GM23338 (cell line): ENCODE data around the gene PVALB. TPM values are rescaled to one million over a fixed set of nuclear protein-coding genes. Genes with fewer than 3 reads are reported as not detected.

Source experiments
- ATAC-seq: fragments of 200-7000 bp; cut with Tn5 transposase; 3 replicates; pipeline ENCODE4 v1.9.1; 2020
- DNase-seq: peaks from one replicate; pipeline ENCODE4 v3.0.0-alpha.2; 2015; ENCODE audit warnings: low spot score
- H2AFZ ChIP-seq: fragments of 200-600 bp; sonication (generic); 2 replicates; pipeline ENCODE4 v1.8.0; 2016; ENCODE audit warnings: antibody characterized with exemption, mild to moderate bottlenecking, moderate library complexity
- H3F3A ChIP-seq: fragments of 200-600 bp; sonication (generic); replicated peaks from 2 replicates; pipeline ENCODE4 v1.8.0; 2017; ENCODE audit warnings: antibody characterized with exemption, mixed run types, low read depth
- H3K27ac ChIP-seq: fragments of 200-600 bp; sonication (generic); 2 replicates; pipeline ENCODE4 v1.6.1; 2016; ENCODE audit warnings: low read depth
- H3K27me3 ChIP-seq: fragments of 200-600 bp; sonication (generic); 2 replicates; pipeline ENCODE4 v1.8.0; 2016; ENCODE audit warnings: mild to moderate bottlenecking, mixed run types, moderate library complexity; ENCODE audit not compliant: insufficient read depth
- H3K36me3 ChIP-seq: fragments of 200-600 bp; sonication (generic); 2 replicates; pipeline ENCODE4 v1.8.0; 2016; ENCODE audit warnings: mild to moderate bottlenecking; ENCODE audit not compliant: insufficient read depth
- H3K4me1 ChIP-seq: fragments of 200-600 bp; sonication (generic); 2 replicates; pipeline ENCODE4 v1.8.0; 2016; ENCODE audit warnings: mild to moderate bottlenecking, moderate library complexity; ENCODE audit not compliant: insufficient read depth
- H3K4me2 ChIP-seq: fragments of 200-600 bp; sonication (generic); 2 replicates; pipeline ENCODE4 v1.7.1; 2017; ENCODE audit warnings: mixed run types
- H3K4me3 ChIP-seq: fragments of 200-600 bp; sonication (generic); 2 replicates; pipeline ENCODE4 v1.6.1; 2016; ENCODE audit warnings: mixed run types
- H3K79me2 ChIP-seq: fragments of 200-600 bp; sonication (generic); replicated peaks from 2 replicates; pipeline ENCODE4 v1.8.0; 2017; ENCODE audit warnings: mild to moderate bottlenecking; ENCODE audit not compliant: insufficient read depth
- H3K9me2 ChIP-seq: fragments of 200-600 bp; sonication (generic); 2 replicates; pipeline ENCODE4 v1.8.0; 2017; ENCODE audit not compliant: insufficient read depth
- H4K20me1 ChIP-seq: fragments of 200-600 bp; sonication (generic); replicated peaks from 2 replicates; pipeline ENCODE4 v1.8.0; 2017; ENCODE audit warnings: mild to moderate bottlenecking; ENCODE audit not compliant: insufficient read depth
- H3K27ac Mint-ChIP-seq: 2 replicates; pipeline ENCODE4 v1.8.0; 2020; ENCODE audit warnings: inconsistent platforms, mild to moderate bottlenecking, moderate library complexity, mixed read lengths
- H3K27me3 Mint-ChIP-seq: 3 replicates; pipeline ENCODE4 v1.8.0; 2022; ENCODE audit warnings: low read depth, mild to moderate bottlenecking, moderate library complexity, mixed read lengths, inconsistent platforms; ENCODE audit not compliant: insufficient read depth, poor library complexity
- H3K36me3 Mint-ChIP-seq: 3 replicates; pipeline ENCODE4 v1.8.0; 2021; ENCODE audit warnings: low read depth, mild to moderate bottlenecking, inconsistent platforms, moderate library complexity, mixed read lengths
- H3K4me1 Mint-ChIP-seq: 3 replicates; pipeline ENCODE4 v1.8.0; 2020; ENCODE audit warnings: mild to moderate bottlenecking, inconsistent platforms, mixed read lengths
- H3K4me3 Mint-ChIP-seq: 3 replicates; pipeline ENCODE4 v1.8.0; 2021; ENCODE audit warnings: moderate library complexity, mild to moderate bottlenecking, inconsistent platforms, mixed read lengths
- H3K9me3 Mint-ChIP-seq: 3 replicates; pipeline ENCODE4 v1.8.0; 2020; ENCODE audit warnings: moderate library complexity, mild to moderate bottlenecking, inconsistent platforms, mixed read lengths
- CREB1 ChIP-seq: fragments of 250-450 bp; sonication (Bioruptor Pico); IDR thresholded peaks from 2 replicates; pipeline ENCODE4 v1.5.0; 2020; ENCODE audit warnings: low read depth, mild to moderate bottlenecking, moderate library complexity
- EZH2 ChIP-seq: fragments of 200-600 bp; sonication (generic); IDR thresholded peaks from one replicate; pipeline ENCODE4 v1.8.0; 2017; ENCODE audit warnings: antibody characterized with exemption, mild to moderate bottlenecking, low read depth; ENCODE audit not compliant: unreplicated experiment
- EZH2phosphoT487 ChIP-seq: fragments of 200-600 bp; sonication (generic); IDR thresholded peaks from one replicate; pipeline ENCODE4 v1.8.1; 2018; ENCODE audit warnings: antibody characterized with exemption; ENCODE audit not compliant: unreplicated experiment
- JUNB ChIP-seq: IDR thresholded peaks from one replicate; pipeline ENCODE4 v1.6.1; 2016; ENCODE audit warnings: antibody characterized with exemption; ENCODE audit not compliant: unreplicated experiment
- POLR2AphosphoS5 ChIP-seq: IDR thresholded peaks from 2 replicates; pipeline ENCODE4 v1.6.1; 2016; ENCODE audit warnings: antibody characterized with exemption, low read depth
- polyA plus RNA-seq: library from polyadenylated mRNA; unstranded; fragments of >200 nt; fragmentation: Nextera tagmentation; extraction: Ambion mirVana; gene quantifications from 2 replicates; pipeline ENCODE4 v1.2.1, GENCODE V29; 2016
- total RNA-seq: library from RNA; depleted of rRNA; stranded (reverse); fragments of >200 nt; shearing (Covaris generic); gene quantifications from 2 replicates; pipeline ENCODE4 v1.2.3, GENCODE V29; 2014
- TF ChIP-seq, protein P1 (sequence below), 2 experiments: fragments of 200-600 bp in 1 of 2; sonication (generic) in 1 of 2; conservative IDR thresholded peaks; 2 replicates each; pipeline versions ENCODE4 v1.5.1 to v1.6.1; 2016 to 2017; ENCODE audit warnings: antibody characterized with exemption in 2 of 2, low read depth in 2 of 2, mild to moderate bottlenecking in 2 of 2, moderate library complexity in 1 of 2
- TF ChIP-seq, protein P2 (sequence below): fragments of 250-450 bp; sonication (Bioruptor Pico); IDR thresholded peaks from 2 replicates; pipeline ENCODE4 v1.5.0; 2020; ENCODE audit warnings: mild to moderate bottlenecking, moderate library complexity
- TF ChIP-seq, protein P3 (sequence below): IDR thresholded peaks from one replicate; pipeline ENCODE4 v1.6.1; 2018; ENCODE audit warnings: antibody characterized with exemption; ENCODE audit not compliant: unreplicated experiment

The PVALB gene
- total and polyA plus RNA-seq, 2 experiments from 2014 or later = 7.9 TPM; not detected in 1

DNA sequence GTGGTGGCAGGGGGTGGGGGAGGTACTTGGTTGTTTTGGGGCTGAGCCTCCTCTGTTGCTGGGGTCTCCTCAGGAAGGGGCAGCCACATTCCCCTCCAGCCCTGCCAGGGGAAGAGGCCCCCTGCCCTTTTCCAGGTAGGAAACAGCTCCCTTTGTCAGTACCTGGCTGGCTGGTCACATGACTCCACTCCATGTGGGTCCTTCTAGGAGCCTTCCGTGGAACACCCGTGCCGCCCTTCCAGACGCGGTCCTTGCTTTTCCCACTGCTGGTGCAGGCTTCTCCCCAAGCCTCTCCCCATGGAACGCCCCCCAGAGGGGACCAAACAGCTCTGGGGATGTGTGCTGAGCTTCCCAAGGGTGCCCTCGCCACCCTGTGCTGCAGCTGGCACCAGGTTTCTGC lies 60.8 kb downstream of the PVALB start (continued):
- TF ChIP-seq, protein P1, sequence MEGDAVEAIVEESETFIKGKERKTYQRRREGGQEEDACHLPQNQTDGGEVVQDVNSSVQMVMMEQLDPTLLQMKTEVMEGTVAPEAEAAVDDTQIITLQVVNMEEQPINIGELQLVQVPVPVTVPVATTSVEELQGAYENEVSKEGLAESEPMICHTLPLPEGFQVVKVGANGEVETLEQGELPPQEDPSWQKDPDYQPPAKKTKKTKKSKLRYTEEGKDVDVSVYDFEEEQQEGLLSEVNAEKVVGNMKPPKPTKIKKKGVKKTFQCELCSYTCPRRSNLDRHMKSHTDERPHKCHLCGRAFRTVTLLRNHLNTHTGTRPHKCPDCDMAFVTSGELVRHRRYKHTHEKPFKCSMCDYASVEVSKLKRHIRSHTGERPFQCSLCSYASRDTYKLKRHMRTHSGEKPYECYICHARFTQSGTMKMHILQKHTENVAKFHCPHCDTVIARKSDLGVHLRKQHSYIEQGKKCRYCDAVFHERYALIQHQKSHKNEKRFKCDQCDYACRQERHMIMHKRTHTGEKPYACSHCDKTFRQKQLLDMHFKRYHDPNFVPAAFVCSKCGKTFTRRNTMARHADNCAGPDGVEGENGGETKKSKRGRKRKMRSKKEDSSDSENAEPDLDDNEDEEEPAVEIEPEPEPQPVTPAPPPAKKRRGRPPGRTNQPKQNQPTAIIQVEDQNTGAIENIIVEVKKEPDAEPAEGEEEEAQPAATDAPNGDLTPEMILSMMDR (conservative IDR thresholded peaks at IDR 0.05; ENCODE audit: low read depth in 2 of 2) = no peak

DNA sequence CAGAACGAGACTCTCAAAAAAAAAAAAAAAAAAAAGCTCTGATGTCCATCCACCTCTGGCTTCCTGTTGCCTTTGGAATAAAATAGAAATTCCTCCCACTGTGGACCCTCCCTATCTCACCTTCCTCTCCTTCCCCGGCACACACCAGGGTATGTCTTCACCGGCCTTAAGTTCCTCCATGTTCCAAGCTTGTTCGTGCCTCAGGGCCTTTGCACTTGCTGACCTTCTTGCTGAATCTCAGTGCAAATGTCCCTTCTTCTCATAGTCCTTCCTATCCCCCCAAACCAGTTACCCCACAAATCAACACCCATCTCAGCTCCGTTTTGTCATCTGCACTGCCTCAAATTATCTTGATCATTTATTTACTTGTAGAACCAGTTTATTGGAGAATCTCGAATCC lies 61.5 kb downstream of the PVALB start:
- H3K27me3 ChIP-seq = no peaks in the 10 kb centered on the region
- Mint-ChIP-seq H3K4me3 (no peak overlapping the region), H3K9me3 (peaks cover 3% of the 10 kb centered on the region; the same call in 2 of the 3 replicates), H3K4me1 (peaks cover 11% of the 10 kb centered on the region), H3K27me3 (peaks cover 10% of the 10 kb centered on the region), H3K36me3 (no peaks in the 10 kb centered on the region), H3K27ac (no peak overlapping the region)
- DNase-seq = no peak
- no peaks in the 10 kb centered on the region for H3K4me1 ChIP-seq
- H3K4me3 ChIP-seq = no peak overlapping the region
- H4K20me1 ChIP-seq = no peaks in the 10 kb centered on the region
- H3K79me2 ChIP-seq = no peaks in the 10 kb centered on the region
- TF ChIP-seq EZH2phosphoT487 (no peak), POLR2AphosphoS5 (no peak), CREB1 (CRISPR knock-in tag) (no peak), JUNB (no peak), EZH2 (no peak)
- TF ChIP-seq, protein P1 (conservative IDR thresholded peaks at IDR 0.05; ENCODE audit: low read depth in 2 of 2) = no peak
- TF ChIP-seq, protein P2, sequence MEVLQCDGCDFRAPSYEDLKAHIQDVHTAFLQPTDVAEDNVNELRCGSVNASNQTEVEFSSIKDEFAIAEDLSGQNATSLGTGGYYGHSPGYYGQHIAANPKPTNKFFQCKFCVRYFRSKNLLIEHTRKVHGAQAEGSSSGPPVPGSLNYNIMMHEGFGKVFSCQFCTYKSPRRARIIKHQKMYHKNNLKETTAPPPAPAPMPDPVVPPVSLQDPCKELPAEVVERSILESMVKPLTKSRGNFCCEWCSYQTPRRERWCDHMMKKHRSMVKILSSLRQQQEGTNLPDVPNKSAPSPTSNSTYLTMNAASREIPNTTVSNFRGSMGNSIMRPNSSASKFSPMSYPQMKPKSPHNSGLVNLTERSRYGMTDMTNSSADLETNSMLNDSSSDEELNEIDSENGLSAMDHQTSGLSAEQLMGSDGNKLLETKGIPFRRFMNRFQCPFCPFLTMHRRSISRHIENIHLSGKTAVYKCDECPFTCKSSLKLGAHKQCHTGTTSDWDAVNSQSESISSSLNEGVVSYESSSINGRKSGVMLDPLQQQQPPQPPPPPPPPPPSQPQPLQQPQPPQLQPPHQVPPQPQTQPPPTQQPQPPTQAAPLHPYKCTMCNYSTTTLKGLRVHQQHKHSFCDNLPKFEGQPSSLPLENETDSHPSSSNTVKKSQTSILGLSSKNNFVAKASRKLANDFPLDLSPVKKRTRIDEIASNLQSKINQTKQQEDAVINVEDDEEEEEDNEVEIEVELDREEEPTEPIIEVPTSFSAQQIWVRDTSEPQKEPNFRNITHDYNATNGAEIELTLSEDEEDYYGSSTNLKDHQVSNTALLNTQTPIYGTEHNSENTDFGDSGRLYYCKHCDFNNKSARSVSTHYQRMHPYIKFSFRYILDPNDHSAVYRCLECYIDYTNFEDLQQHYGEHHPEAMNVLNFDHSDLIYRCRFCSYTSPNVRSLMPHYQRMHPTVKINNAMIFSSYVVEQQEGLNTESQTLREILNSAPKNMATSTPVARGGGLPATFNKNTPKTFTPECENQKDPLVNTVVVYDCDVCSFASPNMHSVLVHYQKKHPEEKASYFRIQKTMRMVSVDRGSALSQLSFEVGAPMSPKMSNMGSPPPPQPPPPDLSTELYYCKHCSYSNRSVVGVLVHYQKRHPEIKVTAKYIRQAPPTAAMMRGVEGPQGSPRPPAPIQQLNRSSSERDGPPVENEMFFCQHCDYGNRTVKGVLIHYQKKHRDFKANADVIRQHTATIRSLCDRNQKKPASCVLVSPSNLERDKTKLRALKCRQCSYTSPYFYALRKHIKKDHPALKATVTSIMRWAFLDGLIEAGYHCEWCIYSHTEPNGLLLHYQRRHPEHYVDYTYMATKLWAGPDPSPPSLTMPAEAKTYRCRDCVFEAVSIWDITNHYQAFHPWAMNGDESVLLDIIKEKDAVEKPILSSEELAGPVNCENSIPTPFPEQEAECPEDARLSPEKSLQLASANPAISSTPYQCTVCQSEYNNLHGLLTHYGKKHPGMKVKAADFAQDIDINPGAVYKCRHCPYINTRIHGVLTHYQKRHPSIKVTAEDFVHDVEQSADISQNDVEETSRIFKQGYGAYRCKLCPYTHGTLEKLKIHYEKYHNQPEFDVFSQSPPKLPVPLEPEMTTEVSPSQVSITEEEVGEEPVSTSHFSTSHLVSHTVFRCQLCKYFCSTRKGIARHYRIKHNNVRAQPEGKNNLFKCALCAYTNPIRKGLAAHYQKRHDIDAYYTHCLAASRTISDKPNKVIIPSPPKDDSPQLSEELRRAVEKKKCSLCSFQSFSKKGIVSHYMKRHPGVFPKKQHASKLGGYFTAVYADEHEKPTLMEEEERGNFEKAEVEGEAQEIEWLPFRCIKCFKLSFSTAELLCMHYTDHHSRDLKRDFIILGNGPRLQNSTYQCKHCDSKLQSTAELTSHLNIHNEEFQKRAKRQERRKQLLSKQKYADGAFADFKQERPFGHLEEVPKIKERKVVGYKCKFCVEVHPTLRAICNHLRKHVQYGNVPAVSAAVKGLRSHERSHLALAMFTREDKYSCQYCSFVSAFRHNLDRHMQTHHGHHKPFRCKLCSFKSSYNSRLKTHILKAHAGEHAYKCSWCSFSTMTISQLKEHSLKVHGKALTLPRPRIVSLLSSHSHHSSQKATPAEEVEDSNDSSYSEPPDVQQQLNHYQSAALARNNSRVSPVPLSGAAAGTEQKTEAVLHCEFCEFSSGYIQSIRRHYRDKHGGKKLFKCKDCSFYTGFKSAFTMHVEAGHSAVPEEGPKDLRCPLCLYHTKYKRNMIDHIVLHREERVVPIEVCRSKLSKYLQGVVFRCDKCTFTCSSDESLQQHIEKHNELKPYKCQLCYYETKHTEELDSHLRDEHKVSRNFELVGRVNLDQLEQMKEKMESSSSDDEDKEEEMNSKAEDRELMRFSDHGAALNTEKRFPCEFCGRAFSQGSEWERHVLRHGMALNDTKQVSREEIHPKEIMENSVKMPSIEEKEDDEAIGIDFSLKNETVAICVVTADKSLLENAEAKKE (CRISPR knock-in tag) = no peak
- TF ChIP-seq, protein P3, sequence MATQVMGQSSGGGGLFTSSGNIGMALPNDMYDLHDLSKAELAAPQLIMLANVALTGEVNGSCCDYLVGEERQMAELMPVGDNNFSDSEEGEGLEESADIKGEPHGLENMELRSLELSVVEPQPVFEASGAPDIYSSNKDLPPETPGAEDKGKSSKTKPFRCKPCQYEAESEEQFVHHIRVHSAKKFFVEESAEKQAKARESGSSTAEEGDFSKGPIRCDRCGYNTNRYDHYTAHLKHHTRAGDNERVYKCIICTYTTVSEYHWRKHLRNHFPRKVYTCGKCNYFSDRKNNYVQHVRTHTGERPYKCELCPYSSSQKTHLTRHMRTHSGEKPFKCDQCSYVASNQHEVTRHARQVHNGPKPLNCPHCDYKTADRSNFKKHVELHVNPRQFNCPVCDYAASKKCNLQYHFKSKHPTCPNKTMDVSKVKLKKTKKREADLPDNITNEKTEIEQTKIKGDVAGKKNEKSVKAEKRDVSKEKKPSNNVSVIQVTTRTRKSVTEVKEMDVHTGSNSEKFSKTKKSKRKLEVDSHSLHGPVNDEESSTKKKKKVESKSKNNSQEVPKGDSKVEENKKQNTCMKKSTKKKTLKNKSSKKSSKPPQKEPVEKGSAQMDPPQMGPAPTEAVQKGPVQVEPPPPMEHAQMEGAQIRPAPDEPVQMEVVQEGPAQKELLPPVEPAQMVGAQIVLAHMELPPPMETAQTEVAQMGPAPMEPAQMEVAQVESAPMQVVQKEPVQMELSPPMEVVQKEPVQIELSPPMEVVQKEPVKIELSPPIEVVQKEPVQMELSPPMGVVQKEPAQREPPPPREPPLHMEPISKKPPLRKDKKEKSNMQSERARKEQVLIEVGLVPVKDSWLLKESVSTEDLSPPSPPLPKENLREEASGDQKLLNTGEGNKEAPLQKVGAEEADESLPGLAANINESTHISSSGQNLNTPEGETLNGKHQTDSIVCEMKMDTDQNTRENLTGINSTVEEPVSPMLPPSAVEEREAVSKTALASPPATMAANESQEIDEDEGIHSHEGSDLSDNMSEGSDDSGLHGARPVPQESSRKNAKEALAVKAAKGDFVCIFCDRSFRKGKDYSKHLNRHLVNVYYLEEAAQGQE = no peak
- H3K27ac ChIP-seq = no peak overlapping the region
- no peak for ATAC-seq
- H3K36me3 ChIP-seq = no peaks in the 10 kb centered on the region
- H3K4me2 ChIP-seq = no peak overlapping the region
- H2AFZ ChIP-seq = no peak overlapping the region
- no peaks in the 10 kb centered on the region for H3K9me2 ChIP-seq
- H3F3A ChIP-seq = no peaks in the 10 kb centered on the region
